Mesodermal cell (in vitro differentiated cells): Measurements from ENCODE around the gene TBC1D5.
"Not testable (repeated sequence)": the region's sequence is repeated elsewhere in the genome, so short reads cannot be mapped to it uniquely, and the experiment has no call there.

Experiments
- H3K27ac ChIP-seq: 2 replicates; pipeline ENCODE4 v1.7.0; 2013; ENCODE audit warnings: mild to moderate bottlenecking, low read depth, low read length, moderate library complexity; ENCODE audit not compliant: severe bottlenecking
- H3K36me3 ChIP-seq: 2 replicates; pipeline ENCODE4 v1.7.1; 2013; ENCODE audit warnings: mild to moderate bottlenecking, low read length, moderate library complexity; ENCODE audit not compliant: control insufficient read depth, insufficient read depth
- H3K4me1 ChIP-seq: one replicate; pipeline ENCODE4 v1.7.1; 2013; ENCODE audit warnings: mild to moderate bottlenecking, low read length; ENCODE audit not compliant: insufficient read depth, control insufficient read depth, poor library complexity, severe bottlenecking
- H3K4me3 ChIP-seq: 2 replicates; pipeline ENCODE4 v1.7.0; 2013; ENCODE audit warnings: low read length, control low read depth, mild to moderate bottlenecking; ENCODE audit not compliant: insufficient read depth, poor library complexity, severe bottlenecking; ENCODE audit errors: extremely low read depth
- H3K9me3 ChIP-seq: 2 replicates; pipeline ENCODE4 v1.7.1; 2013; ENCODE audit warnings: mild to moderate bottlenecking, low read length, moderate library complexity; ENCODE audit not compliant: control insufficient read depth
- WGBS, 2 experiments: methylation state at CpG; one replicate each; pipeline ENCODE4 v1.1.5; 2013; ENCODE audit warnings: missing lambda C conversion rate in 2 of 2; ENCODE audit not compliant: insufficient coverage in 2 of 2; 5-methylcytosine and 5-hydroxymethylcytosine counted together

The TBC1D5 gene

GRCh38 chr3:17360991-17361390 lies 381.4 kb downstream of the TBC1D5 start:
- Histone ChIP-seq H3K4me3 (no peak overlapping the region), H3K27ac (no peak overlapping the region), H3K4me1 (no peaks in the 10 kb centered on the region), H3K9me3 (no peaks in the 10 kb centered on the region), H3K36me3 (no peaks in the 10 kb centered on the region)
- WGBS, 2 experiments: 95 to 100% methylated on average over 2 to 3 of the region's 3 CpGs

GRCh38 chr3:17359911-17360310 lies 382.5 kb downstream of the TBC1D5 start:
- H3K9me3 ChIP-seq: no peaks in the 10 kb centered on the region
- H3K4me3 ChIP-seq: no peak overlapping the region
- H3K27ac ChIP-seq: no peak overlapping the region
- H3K4me1 ChIP-seq: no peaks in the 10 kb centered on the region
- H3K36me3 ChIP-seq: no peaks in the 10 kb centered on the region
- no CpG with 5 or more reads among the region's 1 CpG for WGBS, 2 experiments

- WGBS, 2 experiments: no CpG with 5 or more reads among the region's 5 CpGs
- Histone ChIP-seq H3K4me3 (no peak overlapping the region), H3K4me1 (no peaks in the 10 kb centered on the region), H3K27ac (no peak overlapping the region), H3K36me3 (no peaks in the 10 kb centered on the region), H3K9me3 (no peaks in the 10 kb centered on the region)
Measured at GRCh38 chr3:17357035-17357710, 385.3 kb downstream of the TBC1D5 start.

- Histone ChIP-seq H3K27ac (no peak overlapping the region), H3K9me3 (no peaks in the 10 kb centered on the region)
Measured at GRCh38 chr3:17356585-17356984, 385.8 kb downstream of the TBC1D5 start.

GRCh38 chr3:17355591-17355990 lies 386.8 kb downstream of the TBC1D5 start:
- Histone ChIP-seq H3K27ac (no peak overlapping the region), H3K9me3 (no peaks in the 10 kb centered on the region), H3K4me1 (no peaks in the 10 kb centered on the region), H3K4me3 (no peak overlapping the region), H3K36me3 (no peaks in the 10 kb centered on the region)
- no CpG with 5 or more reads among the region's 1 CpG for WGBS, 2 experiments

More at GRCh38 chr3:17356585-17356984, 385.8 kb downstream of the TBC1D5 start:
- Histone ChIP-seq H3K4me3 (no peak overlapping the region), H3K4me1 (no peaks in the 10 kb centered on the region), H3K36me3 (no peaks in the 10 kb centered on the region)

GRCh38 chr3:17354341-17354740 lies 388.1 kb downstream of the TBC1D5 start:
- Histone ChIP-seq H3K27ac (no peak overlapping the region), H3K36me3 (no peaks in the 10 kb centered on the region), H3K4me1 (no peaks in the 10 kb centered on the region), H3K4me3 (no peak overlapping the region), H3K9me3 (no peaks in the 10 kb centered on the region)
- WGBS, 2 experiments: 100% methylated on average over 1 of the region's 3 CpGs; no CpG with 5 or more reads in 1 of the 2 experiments

GRCh38 chr3:17352620-17353019 lies 389.8 kb downstream of the TBC1D5 start:
- Histone ChIP-seq H3K4me3 (no peak overlapping the region), H3K27ac (no peak overlapping the region), H3K36me3 (no peaks in the 10 kb centered on the region), H3K9me3 (no peaks in the 10 kb centered on the region), H3K4me1 (no peaks in the 10 kb centered on the region)
- WGBS, 2 experiments: 90% methylated on average over 3 of the region's 3 CpGs; no CpG with 5 or more reads in 1 of the 2 experiments

- not testable (repeated sequence) for H3K9me3 ChIP-seq, H3K27ac ChIP-seq, H3K36me3 ChIP-seq, H3K4me3 ChIP-seq, H3K4me1 ChIP-seq
- WGBS, 2 experiments: 60 to 100% methylated on average over 1 of the region's 4 CpGs
Measured at GRCh38 chr3:17351193-17351592, 391.2 kb downstream of the TBC1D5 start.

- Histone ChIP-seq H3K4me1 (no peaks in the 10 kb centered on the region), H3K4me3 (no peak overlapping the region), H3K9me3 (no peaks in the 10 kb centered on the region), H3K36me3 (no peaks in the 10 kb centered on the region), H3K27ac (no peak overlapping the region)
- 83% methylated on average over 1 of the region's 1 CpG; no CpG with 5 or more reads in 1 of the 2 experiments for WGBS, 2 experiments
Measured at GRCh38 chr3:17349093-17349492, 393.3 kb downstream of the TBC1D5 start.

GRCh38 chr3:17342119-17342518 lies 400.3 kb downstream of the TBC1D5 start:
- H3K4me3 ChIP-seq: no peak overlapping the region
- no peak overlapping the region for H3K27ac ChIP-seq
- no peaks in the 10 kb centered on the region for H3K36me3 ChIP-seq
- H3K9me3 ChIP-seq: no peaks in the 10 kb centered on the region
- no peaks in the 10 kb centered on the region for H3K4me1 ChIP-seq

- H3K9me3 ChIP-seq: no peaks in the 10 kb centered on the region
- no peak overlapping the region for H3K4me3 ChIP-seq
- H3K4me1 ChIP-seq: no peaks in the 10 kb centered on the region
- no peak overlapping the region for H3K27ac ChIP-seq
- WGBS, 2 experiments: no CpG with 5 or more reads among the region's 2 CpGs
- H3K36me3 ChIP-seq: no peaks in the 10 kb centered on the region
Measured at GRCh38 chr3:17340693-17341092, 401.7 kb downstream of the TBC1D5 start.
